ENCODE measurements around the gene TNFSF8. TPM values are rescaled to one million over a fixed set of nuclear protein-coding genes. Genes with fewer than 3 reads are reported as not detected.

The TNFSF8 gene
- total RNA-seq, 4 donors from 2014 or later: 0.84 to 8.1 (median 2.3) TPM

GRCh38 chr9:114937516-114937915, 7.1 kb upstream of the TNFSF8 start:
- no peaks in the 10 kb centered on the region for H3K36me3 ChIP-seq
- no peak overlapping the region for H3K27ac ChIP-seq
- no peak for TF ChIP-seq EP300 (IDR thresholded peaks at IDR 0.05)
- no peak for TF ChIP-seq CTCF (IDR thresholded peaks at IDR 0.05)
- no peak for TF ChIP-seq POLR2A (IDR thresholded peaks at IDR 0.05)
- no peaks in the 10 kb centered on the region for H3K9me3 ChIP-seq
- 86 to 89% methylated on average over 3 of the region's 3 CpGs for WGBS, 2 donors
- peaks cover 0 to 14% (median 0%) of the 10 kb centered on the region in 4 donors for H3K4me1 ChIP-seq
- no peak overlapping the region for H3K4me3 ChIP-seq
- H3K27me3 ChIP-seq: no peaks in the 10 kb centered on the region
- no peak for DNase-seq (ENCODE audit: low spot score in 2 of 2)

- no peaks in the 10 kb centered on the region for H3K9me3 ChIP-seq
- 77 to 83% methylated on average over 1 of the region's 1 CpG for WGBS, 2 donors
- H3K27me3 ChIP-seq: no peaks in the 10 kb centered on the region
- no peak overlapping the region for H3K27ac ChIP-seq
- DNase-seq (ENCODE audit: low spot score in 2 of 2): no peak
- H3K36me3 ChIP-seq: no peaks in the 10 kb centered on the region
- TF ChIP-seq CTCF (IDR thresholded peaks at IDR 0.05): no peak
- TF ChIP-seq POLR2A (IDR thresholded peaks at IDR 0.05): no peak
- TF ChIP-seq EP300 (IDR thresholded peaks at IDR 0.05): no peak
- no peak overlapping the region for H3K4me3 ChIP-seq
- peaks cover 0 to 14% (median 0%) of the 10 kb centered on the region in 4 donors for H3K4me1 ChIP-seq
These were observed 6.2 kb upstream of the TNFSF8 start for GRCh38 chr9:114936581-114936980.

GRCh38 chr9:114935119-114935518, 4.7 kb upstream of the TNFSF8 start:
- Histone ChIP-seq H3K9me3 (no peaks in the 10 kb centered on the region), H3K27ac (no peak overlapping the region), H3K4me1 (peaks cover 0 to 14% (median 0%) of the 10 kb centered on the region in 4 donors), H3K4me3 (no peak overlapping the region), H3K36me3 (no peaks in the 10 kb centered on the region), H3K27me3 (no peaks in the 10 kb centered on the region)
- no peak for DNase-seq (ENCODE audit: low spot score in 2 of 2)
- no peak for TF ChIP-seq EP300 (IDR thresholded peaks at IDR 0.05)
- no peak for TF ChIP-seq POLR2A (IDR thresholded peaks at IDR 0.05)
- no peak for TF ChIP-seq CTCF (IDR thresholded peaks at IDR 0.05)
- WGBS, 2 donors: 51 to 55% methylated on average over 3 of the region's 3 CpGs

GRCh38 chr9:114932502-114932901, 2.1 kb upstream of the TNFSF8 start:
- WGBS, 2 donors: 51% methylated on average over 3 of the region's 3 CpGs
- H3K27ac ChIP-seq: no peak overlapping the region
- H3K36me3 ChIP-seq: no peaks in the 10 kb centered on the region
- no peaks in the 10 kb centered on the region for H3K4me1 ChIP-seq
- no peaks in the 10 kb centered on the region for H3K9me3 ChIP-seq
- TF ChIP-seq POLR2A (IDR thresholded peaks at IDR 0.05): no peak
- TF ChIP-seq EP300 (IDR thresholded peaks at IDR 0.05): no peak
- no peak for TF ChIP-seq CTCF (IDR thresholded peaks at IDR 0.05)
- DNase-seq (ENCODE audit: low spot score in 2 of 2): no peak
- H3K27me3 ChIP-seq: no peaks in the 10 kb centered on the region
- no peak overlapping the region for H3K4me3 ChIP-seq

- Histone ChIP-seq H3K4me1 (no peaks in the 10 kb centered on the region), H3K27ac (no peak overlapping the region), H3K27me3 (no peaks in the 10 kb centered on the region), H3K4me3 (no peak overlapping the region), H3K36me3 (no peaks in the 10 kb centered on the region), H3K9me3 (no peaks in the 10 kb centered on the region)
- TF ChIP-seq EP300 (IDR thresholded peaks at IDR 0.05): no peak
- TF ChIP-seq CTCF (IDR thresholded peaks at IDR 0.05): no peak
- no peak for TF ChIP-seq POLR2A (IDR thresholded peaks at IDR 0.05)
- no peak for DNase-seq (ENCODE audit: low spot score in 2 of 2)
- 80 to 86% methylated on average over 5 of the region's 5 CpGs for WGBS, 2 donors
These were observed 1.0 kb upstream of the TNFSF8 start for GRCh38 chr9:114931407-114931806.
